SKM-1 (cell line): Measurements from ENCODE around the gene SPTAN1.
"Not testable (repeated sequence)": the region's sequence is repeated elsewhere in the genome, so short reads cannot be mapped to it uniquely, and the experiment has no call there.

ENCODE experiments used
- DNase-seq: peaks from one replicate; lab custom pipeline; 2025; ENCODE audit not compliant: unreplicated experiment; lab: John Stamatoyannopoulos, UW

SPTAN1 gene

DNA sequence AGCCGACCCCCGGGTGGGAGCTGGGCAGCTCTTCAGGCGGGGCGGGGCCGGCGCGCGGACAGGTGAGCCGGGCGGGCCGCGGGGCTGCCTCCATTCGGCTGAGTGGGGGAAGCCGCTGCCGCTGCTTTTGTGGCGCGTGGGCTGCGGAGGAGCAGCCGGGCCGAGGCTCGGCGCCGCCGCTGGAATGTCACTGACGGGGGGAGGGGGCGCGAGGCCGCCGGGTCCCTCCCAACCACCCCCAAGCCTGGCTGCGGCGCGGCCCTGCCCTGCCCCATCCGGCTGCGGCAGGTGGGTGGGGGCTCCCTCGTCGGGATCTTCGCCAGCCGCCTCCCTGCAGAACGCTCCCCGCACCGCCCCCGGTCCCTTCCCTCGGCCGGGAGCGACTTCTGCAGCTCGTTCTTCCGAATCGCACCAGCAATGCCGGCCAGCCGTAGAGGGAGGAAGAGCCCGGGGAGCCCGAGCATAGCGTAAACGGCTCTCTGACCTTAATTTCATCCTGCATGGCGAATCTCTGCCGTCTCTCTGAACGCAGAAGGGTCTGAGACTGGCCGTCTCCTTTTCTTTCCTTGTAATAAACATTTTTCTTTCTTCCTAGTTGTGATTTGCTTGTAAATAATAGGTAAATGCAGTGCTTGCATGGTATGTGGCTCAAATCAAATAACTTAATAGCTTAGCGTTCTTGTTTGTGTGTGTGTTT, 505 bp downstream of the SPTAN1 start:
- DNase-seq: no peak

DNA sequence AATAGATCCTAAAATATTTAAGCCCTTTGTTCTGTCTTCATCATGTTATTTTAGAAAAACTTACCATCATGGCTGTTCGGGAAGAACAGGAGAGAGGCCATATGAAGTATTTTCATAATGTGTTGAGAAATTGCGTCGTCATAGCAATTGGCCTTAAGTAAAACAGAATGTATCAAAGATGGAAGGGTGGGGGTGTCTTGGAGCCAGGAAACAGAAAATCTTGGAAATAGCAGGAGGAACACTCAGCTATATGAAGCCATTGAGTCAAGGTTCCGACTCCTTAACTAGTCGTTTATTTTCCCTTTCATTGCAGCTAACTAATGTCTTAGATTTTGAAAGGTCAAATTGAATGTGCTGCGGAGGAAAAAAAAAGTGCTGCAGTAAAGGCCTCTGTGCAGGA, 1.3 kb downstream of the SPTAN1 start:
- no peak for DNase-seq

DNA sequence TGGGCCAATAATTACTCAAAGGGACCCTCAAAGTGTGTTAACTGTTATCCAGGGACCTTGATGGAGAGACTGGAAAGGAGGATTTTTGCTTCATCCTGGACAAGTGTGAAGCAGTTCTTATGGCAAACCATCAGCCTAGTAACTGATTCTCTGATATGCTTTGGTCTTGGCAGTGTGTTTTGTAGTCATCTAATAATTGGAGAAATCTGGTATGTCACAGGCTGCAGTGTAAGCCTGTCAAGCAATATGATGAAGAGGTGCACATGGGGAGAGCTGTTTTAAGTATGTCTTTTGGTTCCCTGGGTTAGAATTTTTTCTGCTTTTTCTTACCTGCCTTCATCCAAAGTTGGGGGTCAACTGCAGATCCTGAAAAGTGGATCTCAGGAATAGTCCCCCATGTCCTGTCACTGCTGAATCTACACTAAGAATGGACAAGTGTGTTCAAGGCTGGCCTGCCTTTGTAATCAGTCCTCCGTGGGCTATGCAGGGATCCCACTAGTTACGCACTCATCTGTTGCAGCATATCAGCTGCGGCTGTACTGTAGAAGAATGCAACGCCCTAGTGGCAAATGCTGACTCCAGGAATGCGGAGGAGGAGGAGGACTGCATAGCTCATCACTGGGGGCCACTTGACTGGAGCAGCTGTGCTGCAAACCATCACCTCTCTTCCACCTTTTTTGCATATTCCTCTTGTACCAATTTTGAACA, 1.9 kb downstream of the SPTAN1 start:
- DNase-seq: no peak

DNA sequence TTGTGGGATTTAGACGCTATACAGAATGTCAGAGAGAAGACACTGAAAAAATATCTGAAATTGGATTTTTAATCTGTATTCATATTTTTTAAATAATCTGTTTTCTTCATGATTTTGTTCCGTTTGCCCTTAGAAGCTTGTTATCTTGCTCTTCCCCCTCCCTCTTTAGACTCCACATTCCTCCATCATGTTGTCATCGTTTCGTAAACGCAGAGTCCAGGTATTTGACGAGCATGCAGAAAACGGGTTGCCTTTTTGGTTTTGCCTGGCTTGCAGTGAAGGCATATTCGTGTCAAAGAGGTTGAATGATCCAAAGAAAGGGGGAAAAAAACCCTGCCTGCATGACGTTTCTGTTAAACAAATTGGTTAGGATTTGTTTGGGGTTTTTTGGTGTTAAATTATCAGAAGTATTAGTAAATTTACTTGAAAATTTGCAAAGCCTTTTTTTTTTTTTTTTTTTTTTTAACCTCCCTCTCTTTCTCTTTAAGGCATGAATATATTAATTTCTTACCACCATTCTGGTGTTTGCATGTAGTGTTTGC, 2.9 kb downstream of the SPTAN1 start:
- no peak for DNase-seq

DNA sequence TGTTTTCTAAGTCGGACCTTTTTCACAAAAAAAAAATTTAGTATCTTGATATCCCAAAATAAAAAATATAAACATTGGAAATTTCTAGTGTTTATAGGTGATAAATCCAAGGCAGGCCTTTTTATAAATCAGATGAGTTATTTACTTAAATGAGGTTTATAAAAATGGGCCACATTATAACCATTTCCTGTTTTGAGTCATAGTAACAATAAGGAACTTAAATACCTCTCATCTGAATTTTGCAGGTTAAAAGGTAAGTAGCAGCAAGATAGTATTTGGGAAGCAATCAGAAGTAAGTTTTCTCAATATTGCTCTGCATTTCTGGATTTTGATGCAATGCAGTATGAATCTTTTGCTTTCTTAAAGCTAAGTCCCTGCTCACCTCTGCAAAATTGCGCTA, 3.9 kb downstream of the SPTAN1 start:
- DNase-seq: no peak

DNA sequence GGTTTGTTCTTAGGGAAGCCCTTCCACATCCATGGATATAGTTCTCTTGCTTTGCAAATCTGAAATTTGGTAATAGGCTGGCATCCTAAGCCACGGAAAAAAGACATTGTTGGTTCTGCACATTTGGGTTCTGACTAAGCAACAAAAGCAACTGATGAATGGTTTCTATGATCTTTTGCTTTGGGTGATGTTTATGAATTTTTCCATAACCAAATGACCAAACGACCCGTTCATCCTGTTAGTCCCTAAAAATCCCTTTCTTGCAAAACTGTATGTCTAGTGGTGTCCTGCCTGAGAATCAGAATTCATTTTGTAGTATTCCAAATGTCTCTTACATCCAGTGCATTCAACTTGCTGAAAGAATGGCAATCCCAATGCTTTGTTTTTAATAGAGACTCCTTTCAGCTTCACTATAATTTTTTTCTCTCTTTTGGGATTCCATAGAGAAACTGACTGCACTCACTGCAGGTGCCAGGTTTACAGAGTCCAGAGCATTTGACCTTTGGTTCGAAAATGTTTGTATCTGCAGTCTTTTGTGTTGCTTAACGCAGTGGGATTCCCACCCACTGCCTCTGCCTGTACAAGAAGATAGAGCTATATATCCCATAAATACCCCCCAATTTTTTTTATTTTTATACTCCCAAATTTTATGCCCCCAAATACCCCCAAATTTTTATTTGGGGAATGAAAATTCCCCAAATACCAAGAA, 4.7 kb downstream of the SPTAN1 start:
- DNase-seq: no peak

DNA sequence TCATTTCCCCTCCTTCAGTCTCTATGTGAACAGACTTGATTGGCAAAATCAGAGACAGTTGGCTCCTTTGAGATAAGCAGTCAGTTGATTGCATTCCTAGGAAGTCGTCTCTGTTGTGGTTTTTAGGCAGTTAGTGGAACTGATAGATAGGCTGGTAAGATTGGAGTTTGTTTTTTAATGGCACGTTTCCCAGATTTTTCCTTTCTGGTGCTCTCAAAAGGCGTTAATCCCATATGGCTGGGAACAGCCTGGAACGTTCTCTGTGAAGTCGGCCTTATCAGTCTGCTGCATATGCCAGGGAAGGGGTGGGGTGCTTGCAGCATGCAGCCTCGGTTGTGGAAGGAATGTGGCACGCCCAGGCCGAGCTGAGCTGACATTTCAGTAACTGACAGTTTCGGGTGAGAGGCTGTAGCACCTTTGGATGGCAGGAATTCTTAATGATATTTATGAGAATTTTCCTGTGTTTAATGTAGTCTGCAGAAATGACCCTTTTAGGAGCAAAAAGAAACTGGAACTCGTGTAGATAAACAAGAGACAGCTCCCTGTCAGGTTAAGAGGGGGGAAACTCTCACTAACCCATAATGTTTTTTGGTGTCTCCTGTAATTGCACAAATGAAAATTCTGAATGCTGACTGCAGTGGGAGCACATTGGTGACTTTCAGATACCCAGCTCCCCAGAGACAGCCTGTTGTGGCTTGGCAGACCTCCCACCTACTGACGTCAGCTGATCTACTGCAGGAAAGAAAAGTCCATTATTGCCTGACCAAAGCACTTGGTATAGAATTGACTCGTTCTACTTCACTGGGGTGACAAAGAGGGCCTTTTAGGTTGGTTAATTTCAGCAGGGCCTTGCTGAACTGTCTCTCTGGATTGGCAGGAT, 6.3 kb downstream of the SPTAN1 start:
- DNase-seq: no peak

DNA sequence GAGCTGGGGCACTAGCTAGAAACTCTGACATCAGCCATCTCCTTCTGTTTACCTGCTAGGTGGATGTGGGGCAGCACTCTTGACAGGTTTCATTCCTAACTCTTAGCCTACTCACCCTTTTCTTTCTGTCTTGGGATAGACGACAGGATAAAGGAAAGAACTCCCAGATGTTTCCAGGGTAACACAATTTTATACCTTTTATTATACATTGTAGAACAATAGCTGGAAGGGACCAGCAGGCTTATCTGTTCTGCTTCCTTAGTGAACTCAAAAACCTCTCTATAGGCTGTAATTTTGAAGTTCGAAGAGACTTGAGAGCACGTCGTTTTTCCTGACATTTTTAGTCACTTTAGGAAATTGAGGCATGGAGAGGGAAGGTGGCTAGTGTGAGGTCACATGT, 13.2 kb downstream of the SPTAN1 start:
- no peak for DNase-seq

DNA sequence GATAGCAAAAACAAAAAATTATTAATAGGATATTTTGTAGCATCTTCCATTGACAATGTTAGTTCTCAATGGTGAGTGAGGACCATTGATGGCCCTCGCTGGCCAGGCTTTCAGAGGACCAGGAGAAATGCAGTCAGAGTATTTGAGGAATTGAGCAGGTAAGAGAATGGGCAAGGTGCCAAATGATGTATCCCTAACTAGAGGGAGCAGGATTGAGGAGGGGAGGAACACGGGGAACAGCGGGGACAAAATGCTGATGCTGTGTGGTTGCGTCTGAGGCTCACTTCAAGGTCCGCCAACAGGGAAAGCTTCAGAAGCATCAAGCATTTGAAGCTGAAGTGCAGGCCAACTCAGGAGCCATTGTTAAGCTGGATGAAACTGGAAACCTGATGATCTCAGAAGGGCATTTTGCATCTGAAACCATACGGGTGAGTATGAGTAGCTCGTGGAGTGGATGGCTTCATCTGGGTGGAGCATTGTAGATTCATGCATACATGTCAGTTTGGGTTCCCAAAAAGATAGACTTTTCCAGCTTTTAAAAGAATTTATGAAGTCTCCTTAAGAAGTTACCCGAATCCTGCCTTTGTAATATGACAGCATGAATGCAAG, 16.2 kb downstream of the SPTAN1 start:
- DNase-seq: no peak

DNA sequence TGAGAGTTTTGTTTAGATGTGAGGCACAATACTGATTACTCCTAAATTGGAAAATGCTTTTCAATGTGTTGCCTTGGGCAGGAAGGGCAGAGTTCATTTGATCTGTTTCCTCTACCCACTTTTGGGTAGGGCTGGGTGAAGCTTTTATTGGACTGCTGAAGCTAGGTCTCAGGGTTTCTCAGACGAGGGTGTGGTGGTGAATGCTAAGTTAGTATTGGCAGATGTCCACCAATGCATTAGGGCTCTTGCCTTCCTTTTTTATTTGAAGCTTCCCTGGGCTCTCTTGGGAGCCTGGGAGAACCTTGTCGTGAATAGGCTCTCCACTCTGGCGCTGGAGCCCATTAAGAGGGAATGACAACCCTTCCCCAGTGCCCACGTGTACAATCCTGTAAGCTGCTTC, 23.1 kb downstream of the SPTAN1 start:
- DNase-seq: no peak

DNA sequence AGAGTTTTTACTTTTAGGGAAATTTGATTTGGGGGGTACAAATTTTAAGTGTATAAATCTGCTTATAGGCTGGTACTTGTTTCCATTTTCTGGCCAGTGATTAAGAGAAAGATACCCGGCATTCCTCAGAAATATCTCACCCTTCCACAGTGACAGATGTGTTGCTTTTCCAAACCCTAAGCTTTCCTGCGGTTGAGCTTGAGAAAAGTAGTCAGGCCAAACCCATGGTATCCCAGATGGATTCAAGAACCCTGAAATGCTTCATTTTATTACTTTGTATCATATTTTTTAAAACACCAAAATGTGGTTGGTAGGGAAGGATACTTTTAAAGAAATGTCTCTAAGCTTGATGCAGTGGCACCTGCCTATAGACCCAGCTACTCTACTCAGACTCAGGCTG, 23.5 kb downstream of the SPTAN1 start:
- no peak for DNase-seq

DNA sequence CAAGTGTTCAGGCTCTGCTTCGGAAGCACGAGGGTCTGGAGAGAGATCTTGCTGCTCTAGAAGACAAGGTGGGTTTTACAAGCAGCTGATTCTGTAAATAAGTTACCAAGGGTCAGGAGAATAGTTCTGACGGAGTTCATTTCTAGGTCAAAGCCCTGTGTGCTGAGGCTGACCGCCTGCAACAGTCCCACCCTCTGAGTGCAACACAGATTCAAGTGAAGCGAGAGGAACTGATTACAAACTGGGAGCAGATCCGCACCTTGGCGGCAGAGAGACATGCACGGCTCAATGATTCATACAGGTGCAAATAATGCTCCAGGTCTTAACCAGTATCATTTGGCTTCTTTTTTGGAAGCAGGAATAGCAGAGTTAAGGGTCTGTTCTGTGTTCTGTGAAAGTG, 24.8 kb downstream of the SPTAN1 start:
- DNase-seq: no peak

DNA sequence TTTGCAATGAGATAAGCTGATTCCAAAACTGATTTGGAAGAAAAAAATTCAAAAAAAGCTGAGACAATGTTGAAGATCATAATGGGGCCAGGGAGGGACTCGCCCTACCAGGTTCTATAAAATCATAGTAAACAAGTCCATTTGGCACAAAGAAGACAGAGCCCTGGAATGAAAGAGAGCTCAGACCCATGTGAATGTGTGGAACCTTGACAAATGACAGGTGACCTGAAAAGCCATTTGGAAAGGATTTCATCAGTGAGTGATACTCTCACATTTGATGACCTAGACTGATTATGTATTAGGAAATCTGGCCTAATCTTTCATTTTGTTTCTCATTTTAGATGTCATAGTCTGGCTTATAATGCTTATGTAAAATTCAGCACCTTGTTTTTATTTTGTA, 26.8 kb downstream of the SPTAN1 start:
- DNase-seq: no peak

DNA sequence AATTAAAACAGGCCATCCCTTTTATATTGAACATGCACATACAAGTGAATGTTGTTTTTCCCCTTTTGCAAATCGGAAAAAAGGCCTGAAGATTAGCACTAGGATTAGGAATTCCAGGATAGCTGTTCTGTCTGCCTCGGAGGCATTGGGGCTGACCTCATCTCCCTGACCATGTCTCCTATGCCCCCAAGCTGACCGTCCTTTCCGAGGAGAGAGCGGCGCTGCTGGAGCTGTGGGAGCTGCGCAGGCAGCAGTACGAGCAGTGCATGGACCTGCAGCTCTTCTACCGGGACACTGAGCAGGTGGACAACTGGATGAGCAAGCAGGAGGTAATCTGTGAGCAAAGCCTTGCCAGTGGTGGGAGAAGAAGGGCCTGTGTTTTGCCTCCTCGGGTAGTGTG, 28.3 kb downstream of the SPTAN1 start:
- DNase-seq: no peak

DNA sequence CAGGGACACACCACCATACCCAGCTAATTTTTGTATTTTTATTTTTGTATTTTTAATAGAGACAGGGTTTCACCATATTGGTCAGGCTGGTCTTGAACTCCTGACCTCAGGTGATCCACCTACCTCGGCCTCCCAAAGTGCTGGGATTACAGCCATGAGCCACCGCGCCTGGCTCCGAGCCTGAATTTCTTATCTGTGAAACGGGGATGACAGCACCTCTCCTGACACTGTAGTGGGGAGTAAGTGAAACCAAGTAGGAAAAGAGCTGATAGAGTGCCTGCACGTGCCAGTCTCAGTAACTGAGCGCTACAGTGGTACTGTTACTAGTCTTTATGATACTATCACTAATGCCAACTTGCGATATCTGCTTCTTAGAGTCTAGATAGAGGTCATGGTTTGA, 32.8 kb downstream of the SPTAN1 start:
- DNase-seq: not testable (repeated sequence)

DNA sequence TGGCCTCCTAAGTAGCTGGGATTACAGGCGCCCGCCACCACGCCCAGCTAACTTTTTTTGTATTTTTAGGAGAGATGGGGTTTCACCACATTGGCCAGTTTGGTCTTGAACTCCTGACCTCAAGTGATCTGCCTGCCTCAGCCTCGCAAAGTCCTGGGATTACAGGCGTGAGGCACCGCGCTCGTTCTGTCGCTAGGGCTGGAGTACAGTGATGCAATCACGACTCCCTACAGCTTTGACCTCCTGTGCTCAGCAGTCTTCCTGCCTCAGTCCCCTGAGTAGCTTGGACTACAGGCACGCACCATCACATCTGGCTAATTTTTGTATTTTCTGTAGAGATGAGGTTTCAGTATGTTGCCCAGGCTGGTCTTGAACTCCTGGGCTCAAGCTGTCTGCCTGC, 34.5 kb downstream of the SPTAN1 start:
- not testable (repeated sequence) for DNase-seq

DNA sequence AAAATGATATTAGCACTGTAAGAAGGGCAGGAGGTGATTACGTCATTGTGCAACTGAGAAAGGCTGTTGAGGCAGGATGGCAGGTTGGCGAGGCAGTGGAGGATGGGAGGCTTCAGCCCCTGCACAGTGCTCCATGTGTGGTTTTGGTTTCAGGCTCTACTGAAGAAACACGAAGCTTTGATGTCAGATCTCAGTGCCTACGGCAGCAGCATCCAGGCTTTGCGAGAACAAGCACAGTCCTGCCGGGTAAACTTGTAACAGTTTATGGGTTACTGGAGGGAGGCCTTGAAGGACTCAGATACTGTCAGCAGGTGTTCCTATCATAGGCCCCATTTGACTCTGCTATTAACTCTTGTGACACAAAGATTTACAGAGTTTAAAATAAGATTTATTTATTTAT, 35.1 kb downstream of the SPTAN1 start:
- DNase-seq: no peak

DNA sequence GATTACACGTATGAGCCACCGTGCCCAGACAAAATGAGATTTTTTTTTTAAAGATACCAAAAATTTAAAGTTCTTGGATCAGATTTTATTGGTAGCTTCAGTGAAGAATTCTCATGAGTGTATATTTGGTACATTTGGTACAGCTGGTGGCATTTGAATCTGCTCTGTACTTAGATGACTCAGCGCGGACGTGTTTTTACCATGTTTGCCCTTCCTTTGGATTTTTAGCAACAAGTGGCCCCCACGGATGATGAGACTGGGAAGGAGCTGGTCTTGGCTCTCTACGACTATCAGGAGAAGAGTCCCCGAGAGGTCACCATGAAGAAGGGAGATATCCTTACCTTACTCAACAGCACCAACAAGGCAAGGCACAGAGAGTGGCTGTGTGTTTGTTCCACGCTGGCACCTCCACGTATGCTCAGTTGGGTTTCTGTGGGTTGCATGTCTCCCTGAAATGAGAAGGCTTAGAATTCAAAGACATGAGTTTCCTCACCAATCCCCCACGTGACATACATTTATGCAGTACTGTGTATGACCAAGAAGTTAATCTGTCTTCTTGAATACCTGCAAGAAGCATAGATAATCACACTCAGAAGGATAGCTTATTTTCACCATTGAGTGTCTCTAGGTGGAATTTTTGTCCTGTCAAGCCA, 36.3 kb downstream of the SPTAN1 start:
- DNase-seq: no peak

DNA sequence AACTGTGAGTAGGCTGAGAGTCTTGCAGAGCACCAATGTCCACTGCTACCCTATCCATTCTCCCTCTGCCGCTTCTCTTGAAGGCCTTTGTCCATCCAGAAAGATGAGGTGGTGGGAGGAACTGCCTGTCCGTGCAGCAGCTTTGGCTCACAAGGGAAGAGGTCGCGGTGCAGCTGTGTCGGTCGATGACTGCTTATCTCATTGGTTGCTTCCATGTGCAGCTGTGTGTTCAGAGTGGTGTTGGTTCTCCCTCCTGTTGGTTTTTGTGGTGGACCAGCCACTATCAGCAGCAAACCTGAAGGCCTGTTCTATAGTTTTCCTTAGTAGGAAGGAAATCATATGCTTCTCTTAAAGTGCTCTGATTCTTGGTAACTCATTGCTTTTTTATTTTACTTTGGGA, 40.7 kb downstream of the SPTAN1 start:
- no peak for DNase-seq

DNA sequence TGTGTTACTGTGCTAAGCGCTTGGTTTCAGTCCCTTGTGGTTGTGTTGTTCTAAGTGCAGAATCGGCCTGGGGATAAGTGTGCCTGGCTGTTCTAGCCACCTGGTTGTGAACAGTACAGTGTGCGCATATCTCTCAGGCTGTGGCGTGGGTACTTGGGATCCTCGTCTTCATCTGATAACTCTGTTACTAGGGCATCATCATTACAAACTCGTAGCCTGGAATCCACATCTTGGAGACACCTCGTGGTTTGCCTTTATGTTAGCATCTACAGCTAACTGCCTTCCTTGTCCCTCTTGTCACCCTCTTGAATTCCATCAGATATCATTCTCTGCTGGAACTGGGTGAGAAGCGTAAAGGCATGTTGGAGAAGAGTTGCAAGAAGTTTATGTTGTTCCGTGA, 41.5 kb downstream of the SPTAN1 start:
- no peak for DNase-seq
